Esophagus squamous epithelium (tissue), 4 donors: ENCODE measurements around the gene NOL6.

ENCODE experiments used
- CTCF ChIP-seq, 6 experiments: fragments of 450-650 bp in 4 of 6; fragments of 200-600 bp in 2 of 6; sonication (generic) in 2 of 6; IDR thresholded peaks; one replicate each; pipeline ENCODE4 v1.5.1; 2016 to 2019; ENCODE audit warnings: antibody characterized with exemption in 6 of 6, mild to moderate bottlenecking in 4 of 6, moderate library complexity in 4 of 6
- POLR2A ChIP-seq, 4 donors: fragments of 450-650 bp; IDR thresholded peaks; one replicate each; pipeline ENCODE4 v1.6.1; 2017; ENCODE audit warnings: antibody characterized with exemption in 4 of 4, mild to moderate bottlenecking in 4 of 4, moderate library complexity in 3 of 4

GRCh38 chr9:33414268-33414667, 59.5 kb downstream of the NOL6 start:
- TF ChIP-seq CTCF (IDR thresholded peaks at IDR 0.05) (no peak), POLR2A (IDR thresholded peaks at IDR 0.05) (no peak)
